PFSK-1 (cell line): Measurements from ENCODE around the gene AIFM3.

Source experiments
- POLR2AphosphoS5 ChIP-seq: IDR thresholded peaks from 2 replicates; pipeline ENCODE4 v1.6.1; 2012; ENCODE audit warnings: low read depth, mild to moderate bottlenecking, control low read depth, low read length, moderate library complexity
- REST ChIP-seq, 2 experiments: IDR thresholded peaks; 2 replicates each; pipeline versions ENCODE4 v1.6.1 to v1.8.0; 2011 to 2012; ENCODE audit warnings: low read depth in 2 of 2, low read length in 2 of 2, control low read depth in 1 of 2, inconsistent platforms in 1 of 2, mild to moderate bottlenecking in 1 of 2, moderate library complexity in 1 of 2; ENCODE audit not compliant: insufficient read depth in 1 of 2
- SIN3A ChIP-seq: IDR thresholded peaks from 2 replicates; pipeline ENCODE4 v1.6.1; 2012; ENCODE audit warnings: mild to moderate bottlenecking, low read length, moderate library complexity, borderline replicate concordance; ENCODE audit not compliant: insufficient read depth
- TAF1 ChIP-seq: IDR thresholded peaks from 2 replicates; pipeline ENCODE4 v1.6.1; 2012; ENCODE audit warnings: low read length, control low read depth, borderline replicate concordance; ENCODE audit not compliant: insufficient read depth

GRCh38 chr22:20974336-20974955, 7.4 kb downstream of the AIFM3 start:
- no peak for TF ChIP-seq REST (IDR thresholded peaks at IDR 0.05; ENCODE audit: insufficient read depth in 1 of 2, low read depth in 2 of 2, low read length in 2 of 2)
- no peak for TF ChIP-seq POLR2AphosphoS5
- no peak for TF ChIP-seq SIN3A
- TF ChIP-seq TAF1: no peak
